ENCODE results near the gene GGA1.

- TF ChIP-seq TARDBP (IDR thresholded peaks at IDR 0.05) (no peak), CREB1 (IDR thresholded peaks at IDR 0.05) (no peak), CREB1 (CRISPR knock-in tag; IDR thresholded peaks at IDR 0.05) (no peak), PRDM10 (IDR thresholded peaks at IDR 0.05; ENCODE audit: partially characterized antibody) (no peak), ZNF263 (CRISPR knock-in tag; IDR thresholded peaks at IDR 0.05; ENCODE audit: borderline replicate concordance) (no peak), SIN3B (IDR thresholded peaks at IDR 0.05; ENCODE audit: low read depth) (no peak), ZNF174 (CRISPR knock-in tag; IDR thresholded peaks at IDR 0.05) (no peak)
- TF ChIP-seq, protein P1, sequence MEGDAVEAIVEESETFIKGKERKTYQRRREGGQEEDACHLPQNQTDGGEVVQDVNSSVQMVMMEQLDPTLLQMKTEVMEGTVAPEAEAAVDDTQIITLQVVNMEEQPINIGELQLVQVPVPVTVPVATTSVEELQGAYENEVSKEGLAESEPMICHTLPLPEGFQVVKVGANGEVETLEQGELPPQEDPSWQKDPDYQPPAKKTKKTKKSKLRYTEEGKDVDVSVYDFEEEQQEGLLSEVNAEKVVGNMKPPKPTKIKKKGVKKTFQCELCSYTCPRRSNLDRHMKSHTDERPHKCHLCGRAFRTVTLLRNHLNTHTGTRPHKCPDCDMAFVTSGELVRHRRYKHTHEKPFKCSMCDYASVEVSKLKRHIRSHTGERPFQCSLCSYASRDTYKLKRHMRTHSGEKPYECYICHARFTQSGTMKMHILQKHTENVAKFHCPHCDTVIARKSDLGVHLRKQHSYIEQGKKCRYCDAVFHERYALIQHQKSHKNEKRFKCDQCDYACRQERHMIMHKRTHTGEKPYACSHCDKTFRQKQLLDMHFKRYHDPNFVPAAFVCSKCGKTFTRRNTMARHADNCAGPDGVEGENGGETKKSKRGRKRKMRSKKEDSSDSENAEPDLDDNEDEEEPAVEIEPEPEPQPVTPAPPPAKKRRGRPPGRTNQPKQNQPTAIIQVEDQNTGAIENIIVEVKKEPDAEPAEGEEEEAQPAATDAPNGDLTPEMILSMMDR (IDR thresholded peaks at IDR 0.05 in 2 of 3, conservative IDR thresholded peaks at IDR 0.05 in 1 of 3; ENCODE audit: insufficient read depth in 2 of 3, low read depth in 1 of 3, low read length in 3 of 3): no peak
Observed at GRCh38 chr22:37672206-37672919, 63.7 kb downstream of the GGA1 start.

Data from K562 (cell line).